H9 (cell line): Measurements from ENCODE around the gene STK38. TPM values are rescaled to one million over a fixed set of nuclear protein-coding genes. Genes with fewer than 3 reads are reported as not detected.

Experiments used
- DNase-seq: peaks from one replicate; pipeline ENCODE4 v3.0.0-alpha.2; 2017
- H2AFZ ChIP-seq: one replicate; pipeline ENCODE4 v1.6.1; 2013; ENCODE audit warnings: mild to moderate bottlenecking, low read length, control low read depth, moderate library complexity
- H2AK5ac ChIP-seq: 2 replicates; pipeline ENCODE4 v1.6.1; 2013; ENCODE audit warnings: low read length, control low read depth, mixed read lengths; ENCODE audit not compliant: insufficient read length
- H2BK120ac ChIP-seq: one replicate; pipeline ENCODE4 v1.6.1; 2013; ENCODE audit warnings: low read depth, mild to moderate bottlenecking, low read length, control low read depth, inconsistent platforms; ENCODE audit not compliant: poor library complexity, severe bottlenecking
- H2BK12ac ChIP-seq: 2 replicates; pipeline ENCODE4 v1.6.1; 2013; ENCODE audit warnings: low read length, control low read depth, mixed read lengths, low read depth; ENCODE audit not compliant: insufficient read length
- H2BK15ac ChIP-seq: 2 replicates; pipeline ENCODE4 v1.6.1; 2013; ENCODE audit warnings: low read depth, low read length, control low read depth
- H2BK20ac ChIP-seq: one replicate; pipeline ENCODE4 v1.6.1; 2013; ENCODE audit warnings: low read depth, mild to moderate bottlenecking, low read length, control low read depth, inconsistent platforms; ENCODE audit not compliant: poor library complexity, severe bottlenecking
- H2BK5ac ChIP-seq: 2 replicates; pipeline ENCODE4 v1.6.1; 2013; ENCODE audit warnings: low read length, control low read depth, mixed read lengths; ENCODE audit not compliant: insufficient read length
- H3K14ac ChIP-seq: 2 replicates; pipeline ENCODE4 v1.6.1; 2013; ENCODE audit warnings: low read length, control low read depth; ENCODE audit not compliant: insufficient read depth
- H3K18ac ChIP-seq: 2 replicates; pipeline ENCODE4 v1.6.1; 2013; ENCODE audit warnings: low read depth, mild to moderate bottlenecking, mixed read lengths, low read length, control low read depth; ENCODE audit not compliant: insufficient read length
- H3K23ac ChIP-seq: 2 replicates; pipeline ENCODE4 v1.6.1; 2013; ENCODE audit warnings: low read length, control low read depth, mixed read lengths, low read depth; ENCODE audit not compliant: insufficient read length
- H3K23me2 ChIP-seq: 2 replicates; pipeline ENCODE4 v1.6.1; 2013; ENCODE audit warnings: low read depth, mild to moderate bottlenecking, mixed read lengths, low read length, control low read depth; ENCODE audit not compliant: insufficient read length, poor library complexity, severe bottlenecking
- H3K27ac ChIP-seq: 2 replicates; pipeline ENCODE4 v1.5.1; 2013; ENCODE audit warnings: low read length, control low read depth, mixed read lengths, low read depth; ENCODE audit not compliant: insufficient read length
- H3K27me3 ChIP-seq: 2 replicates; pipeline ENCODE4 v1.6.1; 2013; ENCODE audit warnings: low read length, control low read depth, inconsistent platforms; ENCODE audit not compliant: insufficient read depth
- H3K4ac ChIP-seq: 2 replicates; pipeline ENCODE4 v1.6.1; 2013; ENCODE audit warnings: low read depth, mild to moderate bottlenecking, control low read depth, inconsistent platforms, low read length, moderate library complexity
- H3K4me1 ChIP-seq: 2 replicates; pipeline ENCODE4 v1.6.1; 2013; ENCODE audit warnings: low read length, control low read depth, inconsistent platforms; ENCODE audit not compliant: insufficient read depth
- H3K4me2 ChIP-seq: 2 replicates; pipeline ENCODE4 v1.6.1; 2013; ENCODE audit warnings: low read length, control low read depth, mixed read lengths; ENCODE audit not compliant: insufficient read length, insufficient read depth
- H3K56ac ChIP-seq: 2 replicates; pipeline ENCODE4 v1.6.1; 2013; ENCODE audit warnings: low read depth, mild to moderate bottlenecking, mixed read lengths, low read length, control low read depth; ENCODE audit not compliant: insufficient read length
- H3K79me1 ChIP-seq: 2 replicates; pipeline ENCODE4 v1.6.1; 2013; ENCODE audit warnings: low read depth, mild to moderate bottlenecking, moderate library complexity, low read length, control low read depth, inconsistent platforms; ENCODE audit not compliant: insufficient read depth, poor library complexity, severe bottlenecking
- H3K79me2 ChIP-seq: 2 replicates; pipeline ENCODE4 v1.6.1; 2013; ENCODE audit warnings: low read length, control low read depth, inconsistent platforms; ENCODE audit not compliant: insufficient read depth
- H3K9ac ChIP-seq: 2 replicates; pipeline ENCODE4 v1.6.1; 2013; ENCODE audit warnings: low read length, control low read depth, mixed read lengths; ENCODE audit not compliant: insufficient read length; ENCODE audit errors: extremely low read depth
- H3K9me3 ChIP-seq: one replicate; pipeline ENCODE4 v1.6.1; 2013; ENCODE audit warnings: low read depth, low read length, inconsistent platforms; ENCODE audit not compliant: control insufficient read depth
- H3T11ph ChIP-seq: one replicate; pipeline ENCODE4 v1.6.1; 2013; ENCODE audit warnings: mild to moderate bottlenecking, low read length, control low read depth, inconsistent platforms
- H4K20me1 ChIP-seq: one replicate; pipeline ENCODE4 v1.6.1; 2013; ENCODE audit not compliant: control insufficient read depth, insufficient read length, insufficient read depth
- H4K5ac ChIP-seq: 2 replicates; pipeline ENCODE4 v1.6.1; 2013; ENCODE audit warnings: low read depth, mild to moderate bottlenecking, mixed read lengths, low read length, control low read depth; ENCODE audit not compliant: insufficient read length
- H4K8ac ChIP-seq: replicated peaks from 2 replicates; pipeline ENCODE4 v1.6.1; 2013; ENCODE audit warnings: low read length, control low read depth, mixed read lengths, low read depth; ENCODE audit not compliant: insufficient read length
- H4K91ac ChIP-seq: 2 replicates; pipeline ENCODE4 v1.6.1; 2013; ENCODE audit warnings: low read depth, mild to moderate bottlenecking, moderate library complexity, mixed read lengths, low read length, control low read depth; ENCODE audit not compliant: insufficient read length
- H3K27ac Mint-ChIP-seq, 3 experiments: 2 replicates in 2 of 3; 3 replicates in 1 of 3; pipeline ENCODE4 v1.8.0; 2020 to 2021; ENCODE audit warnings: mixed read lengths in 3 of 3, mild to moderate bottlenecking in 1 of 3, moderate library complexity in 1 of 3
- H3K27me3 Mint-ChIP-seq: 2 replicates; pipeline ENCODE4 v1.8.0; 2021; ENCODE audit warnings: low read depth, mild to moderate bottlenecking, moderate library complexity, mixed read lengths
- H3K36me3 Mint-ChIP-seq, 3 experiments: 2 replicates in 2 of 3; 3 replicates in 1 of 3; pipeline ENCODE4 v1.8.0; 2020 to 2021; ENCODE audit warnings: low read depth in 3 of 3, mixed read lengths in 3 of 3; ENCODE audit not compliant: insufficient read depth in 1 of 3
- H3K4me1 Mint-ChIP-seq, 2 experiments: 2 replicates each; pipeline ENCODE4 v1.8.0; 2020; ENCODE audit warnings: mixed read lengths in 2 of 2
- H3K4me3 Mint-ChIP-seq, 2 experiments: 2 replicates in 1 of 2; 3 replicates in 1 of 2; pipeline ENCODE4 v1.8.0; 2020 to 2021; ENCODE audit warnings: mild to moderate bottlenecking in 2 of 2, mixed read lengths in 2 of 2, moderate library complexity in 1 of 2
- H3K9me3 Mint-ChIP-seq, 2 experiments: 2 replicates in 1 of 2; 3 replicates in 1 of 2; pipeline ENCODE4 v1.8.0; 2020; ENCODE audit warnings: mild to moderate bottlenecking in 2 of 2, mixed read lengths in 2 of 2, moderate library complexity in 1 of 2
- CTCF ChIP-seq: fragments of 200-600 bp; sonication (generic); conservative IDR thresholded peaks from 3 replicates; pipeline ENCODE4 v1.8.0; 2021; ENCODE audit warnings: antibody characterized with exemption, mild to moderate bottlenecking
- WGBS: extraction: QIAGEN DNeasy Blood & Tissue Kit; methylation state at CpG from one replicate; pipeline ENCODE4 v1.1.7; 2013; ENCODE audit warnings: missing lambda C conversion rate, low lambda C conversion rate, mixed read lengths; ENCODE audit not compliant: insufficient read length; ENCODE audit errors: extremely low coverage; 5-methylcytosine and 5-hydroxymethylcytosine counted together
- total RNA-seq: library from RNA; stranded (reverse); gene quantifications from 2 replicates; pipeline ENCODE4 v1.2.1, GENCODE V29; 2021

STK38 gene
- total RNA-seq, 1 experiment from 2014 or later, result 17.5 TPM

- H3K23me2 ChIP-seq, result no peaks in the 10 kb centered on the region
- no CpG with 5 or more reads among the region's 4 CpGs for WGBS
- no peak overlapping the region for H3K27ac ChIP-seq
- H2BK15ac ChIP-seq, result no peak overlapping the region
- no peak overlapping the region for H3K4me2 ChIP-seq
- no peak overlapping the region for H3K4me3 Mint-ChIP-seq
- H3K79me2 ChIP-seq, result no peaks in the 10 kb centered on the region
- no peak overlapping the region for H2BK5ac ChIP-seq
- peaks cover 0 to 3% of the 10 kb centered on the region in 2 experiments; a peak in 1 of 4 replicates for H3K4me1 Mint-ChIP-seq
- no peak overlapping the region for H4K5ac ChIP-seq
- DNase-seq, result no peak
- no peak overlapping the region for H2BK20ac ChIP-seq
- H3K9me3 Mint-ChIP-seq, result no peaks in the 10 kb centered on the region
- no peaks in the 10 kb centered on the region for H4K20me1 ChIP-seq
- H2AK5ac ChIP-seq, result no peak overlapping the region
- H2BK120ac ChIP-seq, result no peak overlapping the region
- no peak overlapping the region for H3K4ac ChIP-seq
- H3K27me3 Mint-ChIP-seq, result no peaks in the 10 kb centered on the region
- no peak overlapping the region for H2AFZ ChIP-seq
- H3K27me3 ChIP-seq, result no peaks in the 10 kb centered on the region
- no peak overlapping the region for H3T11ph ChIP-seq
- H3K56ac ChIP-seq, result no peak overlapping the region
- no peak overlapping the region for H3K9ac ChIP-seq
- no peaks in the 10 kb centered on the region for H3K9me3 ChIP-seq
- H3K14ac ChIP-seq, result no peak overlapping the region
- H3K4me1 ChIP-seq, result no peaks in the 10 kb centered on the region
- H3K18ac ChIP-seq, result no peak overlapping the region
- no peak overlapping the region for H4K91ac ChIP-seq
- H3K23ac ChIP-seq, result no peak overlapping the region
- H3K79me1 ChIP-seq, result no peaks in the 10 kb centered on the region
- no peak overlapping the region for H3K27ac Mint-ChIP-seq
- no peak for TF ChIP-seq CTCF
- H2BK12ac ChIP-seq, result no peak overlapping the region
- H3K36me3 Mint-ChIP-seq, result peaks cover 8 to 50% (median 42%) of the 10 kb centered on the region in 3 experiments; a peak in 6 of 7 replicates
- H4K8ac ChIP-seq, result no peak overlapping the region
Measured at GRCh38 chr6:36499918-36500317, 47.4 kb downstream of the STK38 start.
